ENCODE data around the gene RPL39L.
"Not testable (repeated sequence)": the region's sequence is repeated elsewhere in the genome, so short reads cannot be mapped to it uniquely, and the experiment has no call there.

RPL39L gene

DNA sequence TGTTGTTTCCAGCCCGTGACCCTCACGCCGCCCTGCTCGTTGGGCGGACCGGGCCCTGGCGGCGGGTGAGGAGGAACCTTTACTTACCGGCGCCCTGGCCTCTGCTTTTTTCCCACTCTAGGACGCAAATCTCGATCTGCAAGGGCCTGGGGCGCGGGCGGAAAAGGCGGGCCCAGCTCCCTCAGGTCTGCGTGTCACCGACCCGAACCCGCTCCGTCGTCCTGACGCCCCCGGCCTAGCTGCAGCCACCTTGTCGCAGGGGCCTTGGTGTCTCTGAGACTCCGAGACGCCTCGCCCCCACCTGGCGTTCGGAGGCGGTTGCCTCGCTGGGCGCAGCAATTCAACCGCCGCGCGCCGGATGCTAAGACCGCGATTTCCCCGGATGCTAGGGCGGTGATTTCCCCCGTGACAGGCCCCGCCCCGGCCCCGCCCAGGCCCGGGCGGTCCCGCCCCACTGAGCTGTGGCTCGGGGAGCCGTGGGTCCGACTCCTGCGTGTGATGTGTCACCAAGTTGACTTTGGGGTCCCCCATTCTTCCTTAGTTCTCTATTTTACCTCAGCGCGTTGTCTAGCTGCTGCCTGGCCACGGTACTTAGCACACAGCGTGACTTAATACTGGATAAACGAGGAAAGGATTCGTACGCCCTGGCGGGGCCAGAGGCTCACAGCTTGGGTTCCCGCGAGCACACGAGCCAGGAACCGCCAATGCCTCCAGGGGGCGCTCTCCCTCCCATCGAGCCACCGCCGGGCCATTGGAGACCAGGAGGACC lies at the start of gene RPL39L:
RPL39L (minus strand) TSS at position 371 of the 769 bp plus-strand sequence. CDS start 18,196 bp downstream, outside the sequence.
- peak; percentile 90 for DNase-seq (ENCODE audit: low read depth)

GRCh38 chr3:187188931-187189330 lies 49.6 kb upstream of the RPL39L start:
- no peak for DNase-seq (ENCODE audit: low read depth)

- DNase-seq (ENCODE audit: low read depth) = no peak
These were observed 47.6 kb upstream of the RPL39L start for GRCh38 chr3:187186801-187187421.

GRCh38 chr3:187186375-187186774 lies 47.1 kb upstream of the RPL39L start:
- DNase-seq (ENCODE audit: low read depth) = no peak

- DNase-seq (ENCODE audit: low read depth) = no peak
These were observed 46.5 kb upstream of the RPL39L start for GRCh38 chr3:187185759-187186158.

DNA sequence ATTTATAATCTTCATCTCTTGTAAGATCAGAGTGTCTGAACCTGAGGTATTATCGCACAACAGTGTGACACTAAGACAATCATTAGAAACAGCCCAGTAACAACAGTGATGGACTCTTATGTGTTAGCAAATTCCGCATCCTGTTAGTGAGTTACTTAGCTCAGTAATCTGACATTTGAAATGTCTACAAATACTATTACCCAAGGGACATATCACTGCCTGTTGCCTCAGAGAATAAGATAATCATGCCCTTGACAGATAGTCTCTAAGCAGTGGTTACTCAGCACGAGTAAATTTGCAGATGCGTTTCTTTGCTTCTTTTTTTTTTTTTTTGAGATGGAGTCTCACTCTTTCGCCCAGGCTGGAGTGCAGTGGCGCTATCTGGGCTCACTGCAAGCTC lies 44.6 kb upstream of the RPL39L start:
- no peak for DNase-seq (ENCODE audit: low read depth)

GRCh38 chr3:187183210-187183862 lies 44.0 kb upstream of the RPL39L start:
- no peak for DNase-seq (ENCODE audit: low read depth)

GRCh38 chr3:187181454-187182170 lies 42.3 kb upstream of the RPL39L start:
- no peak for DNase-seq (ENCODE audit: low read depth)

GRCh38 chr3:187172929-187173328 lies 33.6 kb upstream of the RPL39L start:
- no peak for DNase-seq (ENCODE audit: low read depth)

- not testable (repeated sequence) for DNase-seq (ENCODE audit: low read depth)
These were observed 31.6 kb upstream of the RPL39L start for GRCh38 chr3:187170911-187171310.

GRCh38 chr3:187169231-187169960 lies 30.1 kb upstream of the RPL39L start:
- DNase-seq (ENCODE audit: low read depth) = no peak

- no peak for DNase-seq (ENCODE audit: low read depth)
These were observed 28.5 kb upstream of the RPL39L start for GRCh38 chr3:187167777-187168176.

GRCh38 chr3:187166750-187167149 lies 27.5 kb upstream of the RPL39L start:
- DNase-seq (ENCODE audit: low read depth) = no peak

DNA sequence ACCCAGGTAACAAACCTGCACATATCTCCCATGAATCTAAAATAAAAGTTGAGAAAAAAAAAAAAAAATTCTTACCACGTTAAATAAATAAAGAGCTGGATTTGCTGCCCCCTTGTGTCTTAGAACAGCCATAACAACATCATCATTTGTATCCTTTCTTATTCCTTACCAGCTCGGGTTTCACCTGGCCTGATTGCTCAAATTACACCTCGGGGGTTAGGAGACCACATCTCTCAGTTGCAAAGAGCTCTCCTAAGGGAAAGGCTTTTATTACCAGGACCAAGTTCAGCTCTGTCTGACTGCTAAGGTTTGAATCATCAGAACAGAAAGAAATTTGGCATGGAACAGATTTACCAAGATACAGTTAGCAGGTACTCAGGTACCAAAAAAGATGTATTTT lies 25.8 kb upstream of the RPL39L start:
- DNase-seq (ENCODE audit: low read depth) = no peak

- no peak for DNase-seq (ENCODE audit: low read depth)
These were observed 23.1 kb upstream of the RPL39L start for GRCh38 chr3:187162265-187162953.

DNA sequence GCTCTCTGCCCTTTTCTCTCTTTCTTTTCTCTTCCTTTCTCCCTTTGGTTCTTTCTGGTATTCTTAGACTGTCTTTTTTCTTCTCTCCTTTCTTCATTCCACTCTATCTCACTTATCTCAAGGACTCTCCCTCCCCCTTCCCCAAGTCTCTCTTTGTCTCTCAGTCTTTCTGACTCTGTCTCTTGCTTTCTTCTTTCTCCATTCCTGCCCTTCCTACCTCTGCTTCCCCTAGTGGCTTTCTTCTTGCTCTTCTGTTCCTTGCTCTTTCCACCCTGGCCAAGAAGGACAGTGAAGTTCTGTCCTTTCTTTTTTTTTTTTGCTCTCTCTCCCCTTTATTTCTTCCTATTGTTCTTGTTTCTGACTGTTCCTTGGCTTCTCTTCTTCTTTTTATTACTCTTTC lies 22.3 kb upstream of the RPL39L start:
- no peak for DNase-seq (ENCODE audit: low read depth)

DNA sequence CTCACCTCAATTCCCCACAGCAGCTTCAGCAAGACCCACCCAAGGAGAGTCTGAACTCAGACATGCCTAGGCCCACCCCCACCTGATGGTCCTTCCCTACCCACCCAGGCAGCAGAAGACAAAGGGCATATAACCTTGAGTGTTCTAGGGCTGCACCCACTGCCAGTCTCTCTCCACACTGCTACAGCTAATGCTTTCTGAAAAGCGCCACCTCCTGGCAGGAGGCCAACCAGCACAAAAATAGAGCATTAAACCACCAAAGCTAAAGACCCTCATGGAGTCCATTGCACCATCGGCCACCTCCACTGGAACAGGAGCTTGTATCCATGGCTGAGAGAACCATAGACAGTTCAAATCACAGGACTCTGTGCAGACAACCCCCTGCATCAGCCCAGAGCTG lies 11.3 kb upstream of the RPL39L start:
- peak; percentile 59 for DNase-seq (ENCODE audit: low read depth)

DNA sequence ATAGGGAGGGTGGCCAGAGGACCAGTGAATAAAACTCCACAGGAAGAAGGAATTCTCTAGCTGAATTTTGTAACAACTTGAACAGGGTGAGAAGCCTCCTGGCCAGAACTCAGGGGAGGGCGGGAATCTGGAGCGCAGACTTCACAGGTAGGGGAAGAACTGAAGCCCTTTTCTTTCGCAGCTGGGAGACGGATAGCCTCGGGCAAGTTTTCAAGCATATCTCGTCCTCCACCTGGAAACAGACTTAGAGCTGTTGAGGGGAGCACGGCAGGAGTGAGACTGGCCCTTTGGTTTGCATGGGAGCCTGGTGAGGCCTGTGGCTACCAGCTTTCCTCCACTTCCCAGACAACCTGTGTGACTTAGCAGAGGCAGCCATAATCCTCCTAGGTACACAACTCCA lies 10.9 kb upstream of the RPL39L start:
- no peak for DNase-seq (ENCODE audit: low read depth)

- no peak for DNase-seq (ENCODE audit: low read depth)
These were observed 7.1 kb upstream of the RPL39L start for GRCh38 chr3:187146389-187146788.

- DNase-seq (ENCODE audit: low read depth) = no peak
These were observed 6.0 kb upstream of the RPL39L start for GRCh38 chr3:187145149-187145895.

- no peak for DNase-seq (ENCODE audit: low read depth)
These were observed 578 bp upstream of the RPL39L start for GRCh38 chr3:187139895-187140253.
